ENCODE results near the gene MPHOSPH6. TPM values are rescaled to one million over a fixed set of nuclear protein-coding genes. Genes with fewer than 3 reads are reported as not detected.
"Not testable (repeated sequence)": the region's sequence is repeated elsewhere in the genome, so short reads cannot be mapped to it uniquely, and the experiment has no call there.

MPHOSPH6 gene
- polyA plus RNA-seq (2013, experiment 1 of 2), result 47.6 TPM
- polyA plus RNA-seq (2013, experiment 2 of 2), result 56.9 TPM

- Histone ChIP-seq H3K9me3 (ENCODE audit: insufficient read depth, low read depth, low read length) (no peaks in the 10 kb centered on the region), H3K27ac (ENCODE audit: low read depth, low read length) (peak within 1 kb of the TSS; percentile 83), H3K9ac (ENCODE audit: low read depth, low read length) (peak within 1 kb of the TSS; percentile 88), H3K4me1 (ENCODE audit: insufficient read depth, low read length) (peaks cover 4% of the 10 kb centered on the region; the same call in 1 of the 2 replicates), H3K36me3 (ENCODE audit: insufficient read depth, low read length) (peaks cover 30% of the 10 kb centered on the region), H3K4me3 (ENCODE audit: low read length) (peak within 1 kb of the TSS; percentile 99), H3K27me3 (ENCODE audit: insufficient read depth, low read length) (peaks cover 30% of the 10 kb centered on the region)
- WGBS, result under 1% methylated on average over 89 of the region's 89 CpGs
These were observed at the start of gene MPHOSPH6 for GRCh38 chr16:82169861-82170845. Gene MPHOSPH6, minus strand, starts transcription at chr16:82170224. Its CDS starts 49 bp downstream, at chr16:82170175.

- Histone ChIP-seq H3K27me3 (ENCODE audit: insufficient read depth, low read length) (no peaks in the 10 kb centered on the region), H3K4me3 (ENCODE audit: low read length) (no peak overlapping the region), H3K36me3 (ENCODE audit: insufficient read depth, low read length) (no peaks in the 10 kb centered on the region), H3K27ac (ENCODE audit: low read depth, low read length) (no peak overlapping the region), H3K9ac (ENCODE audit: low read depth, low read length) (no peak overlapping the region), H3K4me1 (ENCODE audit: insufficient read depth, low read length) (no peaks in the 10 kb centered on the region), H3K9me3 (ENCODE audit: insufficient read depth, low read depth, low read length) (no peaks in the 10 kb centered on the region)
- WGBS, result 90% methylated on average over 12 of the region's 12 CpGs
These were observed 49.3 kb upstream of the MPHOSPH6 start for GRCh38 chr16:82219298-82219697.

- not testable (repeated sequence) for H3K36me3 ChIP-seq (ENCODE audit: insufficient read depth, low read length); H3K9ac ChIP-seq (ENCODE audit: low read depth, low read length); H3K4me3 ChIP-seq (ENCODE audit: low read length); H3K27me3 ChIP-seq (ENCODE audit: insufficient read depth, low read length); H3K4me1 ChIP-seq (ENCODE audit: insufficient read depth, low read length); H3K27ac ChIP-seq (ENCODE audit: low read depth, low read length)
- WGBS, result 92% methylated on average over 9 of the region's 9 CpGs
- peaks cover 19% of the 10 kb centered on the region for H3K9me3 ChIP-seq (ENCODE audit: insufficient read depth, low read depth, low read length)
These were observed 39.3 kb upstream of the MPHOSPH6 start for GRCh38 chr16:82209314-82209713.

GRCh38 chr16:82203198-82203597 lies 33.2 kb upstream of the MPHOSPH6 start:
- Histone ChIP-seq H3K4me3 (ENCODE audit: low read length) (no peak overlapping the region), H3K36me3 (ENCODE audit: insufficient read depth, low read length) (no peaks in the 10 kb centered on the region), H3K9ac (ENCODE audit: low read depth, low read length) (no peak overlapping the region), H3K9me3 (ENCODE audit: insufficient read depth, low read depth, low read length) (no peaks in the 10 kb centered on the region), H3K27ac (ENCODE audit: low read depth, low read length) (no peak overlapping the region), H3K4me1 (ENCODE audit: insufficient read depth, low read length) (no peaks in the 10 kb centered on the region), H3K27me3 (ENCODE audit: insufficient read depth, low read length) (no peaks in the 10 kb centered on the region)

GRCh38 chr16:82201926-82202325 lies 31.9 kb upstream of the MPHOSPH6 start:
- WGBS, result no CpG with 5 or more reads among the region's 1 CpG
- no peaks in the 10 kb centered on the region for H3K4me1 ChIP-seq (ENCODE audit: insufficient read depth, low read length)
- H3K9ac ChIP-seq (ENCODE audit: low read depth, low read length), result no peak overlapping the region
- no peak overlapping the region for H3K27ac ChIP-seq (ENCODE audit: low read depth, low read length)
- H3K36me3 ChIP-seq (ENCODE audit: insufficient read depth, low read length), result no peaks in the 10 kb centered on the region
- H3K27me3 ChIP-seq (ENCODE audit: insufficient read depth, low read length), result no peaks in the 10 kb centered on the region
- no peak overlapping the region for H3K4me3 ChIP-seq (ENCODE audit: low read length)
- H3K9me3 ChIP-seq (ENCODE audit: insufficient read depth, low read depth, low read length), result no peaks in the 10 kb centered on the region

GRCh38 chr16:82201351-82201750 lies 31.3 kb upstream of the MPHOSPH6 start:
- H3K27me3 ChIP-seq (ENCODE audit: insufficient read depth, low read length), result no peaks in the 10 kb centered on the region
- WGBS, result 86% methylated on average over 2 of the region's 2 CpGs
- no peaks in the 10 kb centered on the region for H3K4me1 ChIP-seq (ENCODE audit: insufficient read depth, low read length)
- no peak overlapping the region for H3K27ac ChIP-seq (ENCODE audit: low read depth, low read length)
- H3K4me3 ChIP-seq (ENCODE audit: low read length), result no peak overlapping the region
- H3K9me3 ChIP-seq (ENCODE audit: insufficient read depth, low read depth, low read length), result no peaks in the 10 kb centered on the region
- no peak overlapping the region for H3K9ac ChIP-seq (ENCODE audit: low read depth, low read length)
- no peaks in the 10 kb centered on the region for H3K36me3 ChIP-seq (ENCODE audit: insufficient read depth, low read length)

- H3K9ac ChIP-seq (ENCODE audit: low read depth, low read length), result no peak overlapping the region
- no peak overlapping the region for H3K4me3 ChIP-seq (ENCODE audit: low read length)
- no peak overlapping the region for H3K27ac ChIP-seq (ENCODE audit: low read depth, low read length)
- H3K4me1 ChIP-seq (ENCODE audit: insufficient read depth, low read length), result no peaks in the 10 kb centered on the region
- H3K27me3 ChIP-seq (ENCODE audit: insufficient read depth, low read length), result no peaks in the 10 kb centered on the region
- no peaks in the 10 kb centered on the region for H3K36me3 ChIP-seq (ENCODE audit: insufficient read depth, low read length)
- WGBS, result 93% methylated on average over 1 of the region's 1 CpG
- no peaks in the 10 kb centered on the region for H3K9me3 ChIP-seq (ENCODE audit: insufficient read depth, low read depth, low read length)
These were observed 29.2 kb upstream of the MPHOSPH6 start for GRCh38 chr16:82199209-82199608.

GRCh38 chr16:82197540-82198240 lies 27.7 kb upstream of the MPHOSPH6 start:
- Histone ChIP-seq H3K4me3 (ENCODE audit: low read length) (no peak overlapping the region), H3K9ac (ENCODE audit: low read depth, low read length) (no peak overlapping the region), H3K27ac (ENCODE audit: low read depth, low read length) (no peak overlapping the region), H3K9me3 (ENCODE audit: insufficient read depth, low read depth, low read length) (no peaks in the 10 kb centered on the region), H3K36me3 (ENCODE audit: insufficient read depth, low read length) (no peaks in the 10 kb centered on the region), H3K27me3 (ENCODE audit: insufficient read depth, low read length) (no peaks in the 10 kb centered on the region), H3K4me1 (ENCODE audit: insufficient read depth, low read length) (no peaks in the 10 kb centered on the region)
- WGBS, result 95% methylated on average over 7 of the region's 7 CpGs

- Histone ChIP-seq H3K9ac (ENCODE audit: low read depth, low read length) (no peak overlapping the region), H3K36me3 (ENCODE audit: insufficient read depth, low read length) (no peaks in the 10 kb centered on the region), H3K4me1 (ENCODE audit: insufficient read depth, low read length) (no peaks in the 10 kb centered on the region), H3K27ac (ENCODE audit: low read depth, low read length) (no peak overlapping the region), H3K9me3 (ENCODE audit: insufficient read depth, low read depth, low read length) (no peaks in the 10 kb centered on the region), H3K4me3 (ENCODE audit: low read length) (no peak overlapping the region), H3K27me3 (ENCODE audit: insufficient read depth, low read length) (no peaks in the 10 kb centered on the region)
- 89% methylated on average over 1 of the region's 2 CpGs for WGBS
These were observed 26.0 kb upstream of the MPHOSPH6 start for GRCh38 chr16:82195917-82196494.

GRCh38 chr16:82194086-82194485 lies 24.1 kb upstream of the MPHOSPH6 start:
- Histone ChIP-seq H3K9me3 (ENCODE audit: insufficient read depth, low read depth, low read length) (no peaks in the 10 kb centered on the region), H3K9ac (ENCODE audit: low read depth, low read length) (no peak overlapping the region), H3K36me3 (ENCODE audit: insufficient read depth, low read length) (no peaks in the 10 kb centered on the region), H3K27ac (ENCODE audit: low read depth, low read length) (no peak overlapping the region), H3K4me1 (ENCODE audit: insufficient read depth, low read length) (no peaks in the 10 kb centered on the region), H3K4me3 (ENCODE audit: low read length) (no peak overlapping the region), H3K27me3 (ENCODE audit: insufficient read depth, low read length) (no peaks in the 10 kb centered on the region)
- 100% methylated on average over 1 of the region's 1 CpG for WGBS

- Histone ChIP-seq H3K27me3 (ENCODE audit: insufficient read depth, low read length) (no peaks in the 10 kb centered on the region), H3K36me3 (ENCODE audit: insufficient read depth, low read length) (no peaks in the 10 kb centered on the region), H3K4me3 (ENCODE audit: low read length) (no peak overlapping the region), H3K9me3 (ENCODE audit: insufficient read depth, low read depth, low read length) (no peaks in the 10 kb centered on the region), H3K27ac (ENCODE audit: low read depth, low read length) (no peak overlapping the region), H3K9ac (ENCODE audit: low read depth, low read length) (no peak overlapping the region), H3K4me1 (ENCODE audit: insufficient read depth, low read length) (no peaks in the 10 kb centered on the region; the same call in 1 of the 2 replicates)
- WGBS, result 91% methylated on average over 4 of the region's 4 CpGs
These were observed 22.6 kb upstream of the MPHOSPH6 start for GRCh38 chr16:82192665-82193064.

Measured in HUES64 (cell line).